ENCODE data around the gene ZBTB5.

DNA sequence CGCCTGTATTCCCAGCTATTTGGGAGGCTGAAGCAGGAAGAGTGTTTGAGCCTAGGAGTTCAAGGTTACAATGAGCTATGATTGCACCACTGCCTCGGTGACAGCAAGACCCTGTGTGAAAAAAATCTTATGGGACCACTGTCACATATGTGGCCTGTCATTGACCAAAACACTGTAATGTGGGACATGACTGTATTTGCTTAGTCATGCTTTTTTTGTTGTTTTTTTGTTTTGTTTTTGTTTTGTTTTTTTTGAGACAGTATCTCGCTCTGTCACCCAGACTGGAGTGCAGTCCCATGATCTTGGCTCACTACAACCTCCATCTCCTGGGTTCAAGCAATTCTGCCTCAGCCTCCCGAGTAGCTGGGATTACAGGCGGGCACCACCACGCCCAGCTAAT is 34.0 kb upstream of the ZBTB5 start:
- TF ChIP-seq POLR2A (IDR thresholded peaks at IDR 0.05; ENCODE audit: low read depth, low read length), result no peak
- TF ChIP-seq, protein P1, sequence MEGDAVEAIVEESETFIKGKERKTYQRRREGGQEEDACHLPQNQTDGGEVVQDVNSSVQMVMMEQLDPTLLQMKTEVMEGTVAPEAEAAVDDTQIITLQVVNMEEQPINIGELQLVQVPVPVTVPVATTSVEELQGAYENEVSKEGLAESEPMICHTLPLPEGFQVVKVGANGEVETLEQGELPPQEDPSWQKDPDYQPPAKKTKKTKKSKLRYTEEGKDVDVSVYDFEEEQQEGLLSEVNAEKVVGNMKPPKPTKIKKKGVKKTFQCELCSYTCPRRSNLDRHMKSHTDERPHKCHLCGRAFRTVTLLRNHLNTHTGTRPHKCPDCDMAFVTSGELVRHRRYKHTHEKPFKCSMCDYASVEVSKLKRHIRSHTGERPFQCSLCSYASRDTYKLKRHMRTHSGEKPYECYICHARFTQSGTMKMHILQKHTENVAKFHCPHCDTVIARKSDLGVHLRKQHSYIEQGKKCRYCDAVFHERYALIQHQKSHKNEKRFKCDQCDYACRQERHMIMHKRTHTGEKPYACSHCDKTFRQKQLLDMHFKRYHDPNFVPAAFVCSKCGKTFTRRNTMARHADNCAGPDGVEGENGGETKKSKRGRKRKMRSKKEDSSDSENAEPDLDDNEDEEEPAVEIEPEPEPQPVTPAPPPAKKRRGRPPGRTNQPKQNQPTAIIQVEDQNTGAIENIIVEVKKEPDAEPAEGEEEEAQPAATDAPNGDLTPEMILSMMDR (conservative IDR thresholded peaks at IDR 0.05; ENCODE audit: low read depth, low read length), result no peak
- TF ChIP-seq MXI1 (IDR thresholded peaks at IDR 0.05; ENCODE audit: borderline replicate concordance, low read depth, low read length), result no peak
- no peak for TF ChIP-seq SMC3 (IDR thresholded peaks at IDR 0.05; ENCODE audit: low read depth, low read length)
- TF ChIP-seq BHLHE40 (IDR thresholded peaks at IDR 0.05; ENCODE audit: low read depth, low read length), result no peak
- TF ChIP-seq RFX5 (IDR thresholded peaks at IDR 0.05; ENCODE audit: low read depth, low read length), result no peak
- TF ChIP-seq, protein P2, sequence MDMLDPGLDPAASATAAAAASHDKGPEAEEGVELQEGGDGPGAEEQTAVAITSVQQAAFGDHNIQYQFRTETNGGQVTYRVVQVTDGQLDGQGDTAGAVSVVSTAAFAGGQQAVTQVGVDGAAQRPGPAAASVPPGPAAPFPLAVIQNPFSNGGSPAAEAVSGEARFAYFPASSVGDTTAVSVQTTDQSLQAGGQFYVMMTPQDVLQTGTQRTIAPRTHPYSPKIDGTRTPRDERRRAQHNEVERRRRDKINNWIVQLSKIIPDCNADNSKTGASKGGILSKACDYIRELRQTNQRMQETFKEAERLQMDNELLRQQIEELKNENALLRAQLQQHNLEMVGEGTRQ (IDR thresholded peaks at IDR 0.05; ENCODE audit: low read depth, low read length), result no peak
- TF ChIP-seq, protein P3, sequence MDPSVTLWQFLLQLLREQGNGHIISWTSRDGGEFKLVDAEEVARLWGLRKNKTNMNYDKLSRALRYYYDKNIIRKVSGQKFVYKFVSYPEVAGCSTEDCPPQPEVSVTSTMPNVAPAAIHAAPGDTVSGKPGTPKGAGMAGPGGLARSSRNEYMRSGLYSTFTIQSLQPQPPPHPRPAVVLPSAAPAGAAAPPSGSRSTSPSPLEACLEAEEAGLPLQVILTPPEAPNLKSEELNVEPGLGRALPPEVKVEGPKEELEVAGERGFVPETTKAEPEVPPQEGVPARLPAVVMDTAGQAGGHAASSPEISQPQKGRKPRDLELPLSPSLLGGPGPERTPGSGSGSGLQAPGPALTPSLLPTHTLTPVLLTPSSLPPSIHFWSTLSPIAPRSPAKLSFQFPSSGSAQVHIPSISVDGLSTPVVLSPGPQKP (IDR thresholded peaks at IDR 0.05; ENCODE audit: borderline replicate concordance, low read depth, low read length), result no peak

Measured in IMR-90 (cell line).